GM12801 (cell line): ENCODE measurements around the gene CPEB4.

ENCODE experiments used
- CTCF ChIP-seq: IDR thresholded peaks from one replicate; pipeline ENCODE4 v1.5.1; 2011; ENCODE audit warnings: control low read depth; ENCODE audit not compliant: insufficient read length; ENCODE audit errors: extremely low read depth

Gene CPEB4

GRCh38 chr5:173848986-173849596 is 39.1 kb upstream of the CPEB4 start:
- no peak for TF ChIP-seq CTCF

GRCh38 chr5:173849908-173850307 is 38.2 kb upstream of the CPEB4 start:
- no peak for TF ChIP-seq CTCF

- TF ChIP-seq CTCF = no peak
These were observed 37.5 kb upstream of the CPEB4 start for GRCh38 chr5:173850659-173851058.

- TF ChIP-seq CTCF = no peak
These were observed 36.4 kb upstream of the CPEB4 start for GRCh38 chr5:173851595-173852243.

GRCh38 chr5:173852790-173853359 is 35.3 kb upstream of the CPEB4 start:
- TF ChIP-seq CTCF = no peak

GRCh38 chr5:173853370-173854131 is 34.6 kb upstream of the CPEB4 start:
- TF ChIP-seq CTCF = no peak

- no peak for TF ChIP-seq CTCF
These were observed 32.8 kb upstream of the CPEB4 start for GRCh38 chr5:173855162-173855994.
